LNCAP (cell line): ENCODE data around the gene VAPA.
A peak's percentile ranks its signal among the peaks of the same experiment; 100 is the strongest.

ENCODE experiments used
- CTCF ChIP-seq: fragments of 450-650 bp; IDR thresholded peaks from 2 replicates; pipeline ENCODE4 v1.5.1; 2017; ENCODE audit warnings: mild to moderate bottlenecking

VAPA gene

DNA sequence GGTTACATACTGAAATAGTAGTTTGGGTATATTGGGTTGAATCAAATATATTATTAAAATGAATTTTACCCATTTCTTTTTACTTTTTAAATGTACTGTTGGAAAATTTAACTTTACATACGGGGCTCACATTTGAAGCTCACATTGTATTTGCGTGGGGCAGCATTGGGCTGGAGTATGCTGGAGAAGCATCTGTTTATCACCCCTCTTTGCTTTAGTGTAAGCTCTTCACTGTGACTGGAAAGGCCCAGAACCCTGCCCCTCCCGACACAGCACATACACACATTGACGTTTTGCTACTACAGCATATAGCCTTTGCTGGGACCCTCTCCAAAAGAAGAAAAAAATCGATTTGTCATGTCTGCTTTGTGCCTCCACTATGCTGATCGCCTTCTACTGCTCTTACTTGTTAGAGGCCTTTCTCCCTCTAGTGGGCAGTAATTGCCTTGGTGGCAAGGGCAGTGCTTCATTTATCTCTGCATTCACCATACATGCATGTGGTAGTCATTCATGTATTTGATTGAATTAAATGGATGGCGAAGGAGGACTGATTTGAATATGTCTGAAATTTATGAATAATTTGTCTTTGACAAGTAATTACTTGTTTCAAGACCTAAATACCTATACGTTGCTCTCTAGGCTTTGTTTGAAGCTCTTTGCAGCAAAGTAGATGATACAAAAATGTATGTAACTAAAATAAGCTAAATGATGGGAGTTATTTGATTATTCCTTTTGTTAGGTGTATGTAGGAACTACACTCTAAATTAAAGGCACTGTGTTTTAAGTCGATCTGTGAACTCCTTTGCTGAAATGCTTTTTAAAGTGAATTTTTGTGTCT, 37.4 kb downstream of the VAPA start:
- TF ChIP-seq CTCF, result peak; percentile 64

- TF ChIP-seq CTCF, result no peak
Measured at GRCh38 chr18:9952633-9953416, 39.0 kb downstream of the VAPA start.

GRCh38 chr18:9958861-9959399, 45.1 kb downstream of the VAPA start:
- no peak for TF ChIP-seq CTCF

- TF ChIP-seq CTCF, result no peak
Measured at GRCh38 chr18:9959564-9959963, 45.7 kb downstream of the VAPA start.

GRCh38 chr18:9960258-9960904, 46.6 kb downstream of the VAPA start:
- no peak for TF ChIP-seq CTCF

DNA sequence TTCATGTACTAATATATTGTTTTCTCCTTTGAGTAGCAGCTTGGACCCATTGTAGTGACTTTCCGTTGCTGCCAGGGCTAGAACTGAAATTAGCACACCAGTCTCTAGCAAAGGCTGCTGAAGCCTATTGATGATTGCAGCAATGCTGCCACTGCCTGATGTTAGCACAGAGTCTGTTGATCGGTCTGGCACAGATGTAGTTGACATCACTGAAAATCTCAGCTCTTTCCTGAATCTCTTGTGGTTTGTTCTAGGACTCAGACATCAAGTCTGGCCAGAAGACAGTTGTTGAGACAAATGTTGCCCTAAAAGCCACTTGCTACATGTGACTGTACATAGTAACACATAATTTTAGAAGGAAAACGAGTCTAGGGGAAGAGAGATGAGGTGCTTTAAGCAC, 47.2 kb downstream of the VAPA start:
- TF ChIP-seq CTCF, result no peak
